ENCODE results near the gene SMYD4. TPM values are rescaled to one million over a fixed set of nuclear protein-coding genes. Genes with fewer than 3 reads are reported as not detected.
A peak's percentile ranks its signal among the peaks of the same experiment; 100 is the strongest.
"Not testable (repeated sequence)": the region's sequence is repeated elsewhere in the genome, so short reads cannot be mapped to it uniquely, and the experiment has no call there.

SMYD4 gene
- total and polyA plus RNA-seq, 12 donors: 5.1 to 20.2 (median 14.6) TPM

GRCh38 chr17:1802429-1802828 lies 27.3 kb downstream of the SMYD4 start:
- H3K4me1 ChIP-seq (replicated peaks in 1 of 2): peaks cover 0 to under 1% of the 10 kb centered on the region in 2 donors
- H3K9me3 ChIP-seq (replicated peaks in 1 of 3): no peaks in the 10 kb centered on the region
- H3K27me3 ChIP-seq: no peaks in the 10 kb centered on the region
- no peak overlapping the region for H3K4me3 ChIP-seq
- DNase-seq: no peak
- TF ChIP-seq CTCF (IDR thresholded peaks at IDR 0.05) (no peak), POLR2A (IDR thresholded peaks at IDR 0.05) (no peak)
- intact Hi-C loops (cut with DNase I): no loop called here
- WGBS, 4 donors: 100% methylated on average over 1 of the region's 1 CpG
- H3K36me3 ChIP-seq (replicated peaks in 1 of 2): peaks cover 0 to 24% of the 10 kb centered on the region in 2 donors
- no peak overlapping the region for H3K27ac ChIP-seq

GRCh38 chr17:1800712-1801111 lies 29.0 kb downstream of the SMYD4 start:
- Histone ChIP-seq H3K27me3 (no peaks in the 10 kb centered on the region), H3K4me1 (replicated peaks in 1 of 2) (peaks cover 0 to 11% of the 10 kb centered on the region in 2 donors), H3K36me3 (replicated peaks in 1 of 2) (peaks cover 0 to 24% of the 10 kb centered on the region in 2 donors), H3K9me3 (replicated peaks in 1 of 3) (no peaks in the 10 kb centered on the region), H3K27ac (no peak overlapping the region), H3K4me3 (no peak overlapping the region)
- intact Hi-C loops (cut with DNase I): no loop called here
- no peak for DNase-seq
- WGBS, 4 donors: 79 to 92% (median 91%) methylated on average over 4 of the region's 4 CpGs
- TF ChIP-seq POLR2A (IDR thresholded peaks at IDR 0.05) (no peak), CTCF (IDR thresholded peaks at IDR 0.05) (no peak)

- H3K27ac ChIP-seq: no peak overlapping the region
- H3K36me3 ChIP-seq (replicated peaks in 1 of 2): peaks cover 0 to 24% of the 10 kb centered on the region in 2 donors
- H3K9me3 ChIP-seq (replicated peaks in 1 of 3): no peaks in the 10 kb centered on the region
- 87 to 96% (median 95%) methylated on average over 5 to 7 of the region's 7 CpGs for WGBS, 4 donors
- intact Hi-C loops (cut with DNase I): no loop called here
- no peak overlapping the region for H3K4me3 ChIP-seq
- no peak for TF ChIP-seq POLR2A (IDR thresholded peaks at IDR 0.05)
- no peak for TF ChIP-seq CTCF (IDR thresholded peaks at IDR 0.05)
- no peak for DNase-seq
- H3K4me1 ChIP-seq (replicated peaks in 1 of 2): peaks cover 0 to 11% of the 10 kb centered on the region in 2 donors
- no peaks in the 10 kb centered on the region for H3K27me3 ChIP-seq
Measured at GRCh38 chr17:1800240-1800639, 29.5 kb downstream of the SMYD4 start.

GRCh38 chr17:1797846-1798245 lies 31.9 kb downstream of the SMYD4 start:
- Histone ChIP-seq H3K4me1 (replicated peaks in 1 of 2) (peaks cover 0 to 20% of the 10 kb centered on the region in 2 donors), H3K36me3 (replicated peaks in 1 of 2) (peaks cover 0 to 13% of the 10 kb centered on the region in 2 donors)
- H3K4me3 ChIP-seq; H3K27me3 ChIP-seq; H3K27ac ChIP-seq; DNase-seq; intact Hi-C loops (cut with DNase I); H3K9me3 ChIP-seq (replicated peaks in 1 of 3): not testable (repeated sequence)
- WGBS, 4 donors: 94 to 98% (median 95%) methylated on average over 8 of the region's 8 CpGs

GRCh38 chr17:1797323-1797722 lies 32.4 kb downstream of the SMYD4 start:
- no peak for DNase-seq
- intact Hi-C loops (cut with DNase I): no loop called here
- H3K27me3 ChIP-seq: no peaks in the 10 kb centered on the region
- peak overlapping the region in 1 of 5 donors; percentile 28 for H3K27ac ChIP-seq
- no peaks in the 10 kb centered on the region for H3K9me3 ChIP-seq (replicated peaks in 1 of 3)
- no peak overlapping the region for H3K4me3 ChIP-seq
- H3K36me3 ChIP-seq (replicated peaks in 1 of 2): peaks cover 0 to 13% of the 10 kb centered on the region in 2 donors
- no peak for TF ChIP-seq POLR2A (IDR thresholded peaks at IDR 0.05)
- TF ChIP-seq CTCF (IDR thresholded peaks at IDR 0.05): no peak
- H3K4me1 ChIP-seq (replicated peaks in 1 of 2): peaks cover 0 to 20% of the 10 kb centered on the region in 2 donors
- WGBS, 4 donors: 68 to 100% (median 81%) methylated on average over 3 of the region's 3 CpGs

Data from adrenal gland (tissue), 12 donors.